Mesenchymal stem cell (in vitro differentiated cells and primary cell): Measurements from ENCODE around the gene SFTPB.

Experiments used
- DNase-seq: peaks from one replicate; pipeline ENCODE4 v3.0.0-alpha.2; 2013
- H2AFZ ChIP-seq: one replicate; pipeline ENCODE4 v1.6.1; 2013; ENCODE audit warnings: low read depth, mild to moderate bottlenecking, control low read depth, inconsistent platforms, low read length, moderate library complexity
- H2AK5ac ChIP-seq: 2 replicates; pipeline ENCODE4 v1.6.1; 2013; ENCODE audit warnings: low read length, moderate library complexity, mild to moderate bottlenecking, inconsistent platforms; ENCODE audit not compliant: severe bottlenecking
- H2BK120ac ChIP-seq: one replicate; pipeline ENCODE4 v1.6.1; 2013; ENCODE audit warnings: low read depth, mild to moderate bottlenecking, inconsistent platforms, low read length, moderate library complexity
- H2BK12ac ChIP-seq, 2 experiments: one replicate each; pipeline ENCODE4 v1.6.1; 2013; ENCODE audit warnings: inconsistent platforms in 2 of 2, low read length in 2 of 2, mild to moderate bottlenecking in 2 of 2, moderate library complexity in 2 of 2, control low read depth in 1 of 2
- H2BK15ac ChIP-seq: one replicate; pipeline ENCODE4 v1.6.1; 2013; ENCODE audit warnings: mild to moderate bottlenecking, low read depth, inconsistent platforms; ENCODE audit not compliant: poor library complexity, severe bottlenecking
- H2BK5ac ChIP-seq: 2 replicates; pipeline ENCODE4 v1.6.1; 2013; ENCODE audit warnings: low read depth, mild to moderate bottlenecking, low read length, control low read depth, inconsistent platforms; ENCODE audit not compliant: poor library complexity, severe bottlenecking
- H3K14ac ChIP-seq, 2 experiments: one replicate each; pipeline ENCODE4 v1.6.1; 2013; ENCODE audit warnings: inconsistent platforms in 2 of 2, low read length in 2 of 2, control low read depth in 1 of 2, mild to moderate bottlenecking in 1 of 2, moderate library complexity in 1 of 2
- H3K18ac ChIP-seq, 2 experiments: one replicate each; pipeline ENCODE4 v1.6.1; 2013; ENCODE audit warnings: inconsistent platforms in 2 of 2, low read length in 2 of 2, control low read depth in 1 of 2, low read depth in 1 of 2, mild to moderate bottlenecking in 1 of 2
- H3K23ac ChIP-seq, 2 experiments: one replicate each; pipeline ENCODE4 v1.6.1; 2013; ENCODE audit warnings: inconsistent platforms in 2 of 2, low read length in 2 of 2, mild to moderate bottlenecking in 2 of 2, moderate library complexity in 2 of 2, control low read depth in 1 of 2
- H3K27ac ChIP-seq: 2 replicates; pipeline ENCODE4 v1.5.1; 2013; ENCODE audit warnings: mild to moderate bottlenecking, moderate library complexity, low read length, control low read depth, inconsistent platforms; ENCODE audit not compliant: poor library complexity, severe bottlenecking
- H3K27me3 ChIP-seq, 2 experiments: 2 replicates each; pipeline versions ENCODE4 v1.6.1 to v1.7.0; 2013; ENCODE audit warnings: low read length in 2 of 2, mild to moderate bottlenecking in 2 of 2, moderate library complexity in 2 of 2, control low read depth in 1 of 2, inconsistent platforms in 1 of 2; ENCODE audit not compliant: control insufficient read depth in 1 of 2, insufficient read depth in 1 of 2
- H3K36me3 ChIP-seq, 2 experiments: 2 replicates each; pipeline versions ENCODE4 v1.6.1 to v1.7.0; 2013; ENCODE audit warnings: low read length in 2 of 2, control low read depth in 1 of 2, inconsistent platforms in 1 of 2, low read depth in 1 of 2, mild to moderate bottlenecking in 1 of 2; ENCODE audit not compliant: insufficient read depth in 2 of 2, control insufficient read depth in 1 of 2
- H3K4ac ChIP-seq, 2 experiments: one replicate each; pipeline ENCODE4 v1.6.1; 2013; ENCODE audit warnings: inconsistent platforms in 2 of 2, low read length in 2 of 2, mild to moderate bottlenecking in 2 of 2, moderate library complexity in 2 of 2, control low read depth in 1 of 2, low read depth in 1 of 2
- H3K4me1 ChIP-seq: 2 replicates; pipeline ENCODE4 v1.6.1; 2013; ENCODE audit warnings: low read depth, low read length, control low read depth; ENCODE audit not compliant: control insufficient read depth, insufficient read depth
- H3K4me2 ChIP-seq: 2 replicates; pipeline ENCODE4 v1.6.1; 2013; ENCODE audit warnings: low read length, mild to moderate bottlenecking, inconsistent platforms; ENCODE audit not compliant: poor library complexity, severe bottlenecking
- H3K4me3 ChIP-seq, 2 experiments: 2 replicates each; pipeline versions ENCODE4 v1.5.1 to v1.7.0; 2013; ENCODE audit warnings: low read length in 2 of 2, mild to moderate bottlenecking in 2 of 2, control low read depth in 1 of 2, low read depth in 1 of 2; ENCODE audit not compliant: insufficient read depth in 1 of 2
- H3K79me1 ChIP-seq: replicated peaks from 2 replicates; pipeline ENCODE4 v1.6.1; 2013; ENCODE audit warnings: mild to moderate bottlenecking, control low read depth, low read length, inconsistent platforms; ENCODE audit not compliant: poor library complexity, severe bottlenecking
- H3K9ac ChIP-seq: 2 replicates; pipeline ENCODE4 v1.7.0; 2013; ENCODE audit warnings: mild to moderate bottlenecking, low read length, moderate library complexity
- H3K9me3 ChIP-seq: 2 replicates; pipeline ENCODE4 v1.7.0; 2013; ENCODE audit warnings: mild to moderate bottlenecking, low read length; ENCODE audit not compliant: control insufficient read depth
- H4K8ac ChIP-seq: one replicate; pipeline ENCODE4 v1.6.1; 2013; ENCODE audit warnings: inconsistent platforms, mild to moderate bottlenecking, low read length, moderate library complexity
- H4K91ac ChIP-seq: one replicate; pipeline ENCODE4 v1.6.1; 2013; ENCODE audit warnings: mild to moderate bottlenecking, low read length, inconsistent platforms
- WGBS: methylation state at CpG from one replicate; pipeline ENCODE4 v1.1.7; 2013; ENCODE audit warnings: mixed read lengths; 5-methylcytosine and 5-hydroxymethylcytosine counted together

SFTPB gene

GRCh38 chr2:85684380-85684779 is 16.4 kb upstream of the SFTPB start:
- H3K9ac ChIP-seq = no peak overlapping the region
- H3K9me3 ChIP-seq = no peaks in the 10 kb centered on the region
- H3K36me3 ChIP-seq = no peaks in the 10 kb centered on the region
- H2AFZ ChIP-seq = no peak overlapping the region
- H3K14ac ChIP-seq = peak overlapping the region in 1 of 2 experiments; percentile 61
- no peak overlapping the region for H4K91ac ChIP-seq
- no peak overlapping the region for H2AK5ac ChIP-seq
- H3K23ac ChIP-seq = no peak overlapping the region
- H3K4me1 ChIP-seq = peaks cover 5% of the 10 kb centered on the region
- no peak overlapping the region for H3K4me3 ChIP-seq
- H3K4ac ChIP-seq = no peak overlapping the region
- no peak for DNase-seq
- no peak overlapping the region for H2BK5ac ChIP-seq
- no peak overlapping the region for H4K8ac ChIP-seq
- WGBS = 97% methylated on average over 4 of the region's 4 CpGs
- H2BK15ac ChIP-seq = no peak overlapping the region
- H2BK12ac ChIP-seq = no peak overlapping the region
- H3K27me3 ChIP-seq = no peaks in the 10 kb centered on the region
- H3K79me1 ChIP-seq = no peaks in the 10 kb centered on the region
- H3K27ac ChIP-seq = no peak overlapping the region
- no peak overlapping the region for H3K18ac ChIP-seq
- H2BK120ac ChIP-seq = no peak overlapping the region
- no peak overlapping the region for H3K4me2 ChIP-seq

- no peak overlapping the region for H2BK15ac ChIP-seq
- no peak overlapping the region for H3K4me2 ChIP-seq
- H3K18ac ChIP-seq = no peak overlapping the region
- H3K4me3 ChIP-seq = no peak overlapping the region
- H3K9me3 ChIP-seq = no peaks in the 10 kb centered on the region
- H3K23ac ChIP-seq = no peak overlapping the region
- no peak overlapping the region for H2AK5ac ChIP-seq
- H3K4me1 ChIP-seq = peaks cover 9% of the 10 kb centered on the region
- H2BK5ac ChIP-seq = no peak overlapping the region
- H2BK120ac ChIP-seq = no peak overlapping the region
- no peak overlapping the region for H2BK12ac ChIP-seq
- no peak overlapping the region for H4K91ac ChIP-seq
- H3K27me3 ChIP-seq = no peaks in the 10 kb centered on the region
- no peak overlapping the region for H3K14ac ChIP-seq
- no peak overlapping the region for H4K8ac ChIP-seq
- no peak overlapping the region for H3K9ac ChIP-seq
- no peak for DNase-seq
- H2AFZ ChIP-seq = no peak overlapping the region
- no peaks in the 10 kb centered on the region for H3K79me1 ChIP-seq
- H3K36me3 ChIP-seq = no peaks in the 10 kb centered on the region
- H3K27ac ChIP-seq = no peak overlapping the region
- WGBS = 93% methylated on average over 5 of the region's 5 CpGs
- H3K4ac ChIP-seq = no peak overlapping the region
Measured at GRCh38 chr2:85682378-85682777, 14.4 kb upstream of the SFTPB start.

GRCh38 chr2:85681776-85682175 is 13.8 kb upstream of the SFTPB start:
- no peak overlapping the region for H3K18ac ChIP-seq
- no peaks in the 10 kb centered on the region for H3K27me3 ChIP-seq
- no peak overlapping the region for H2BK5ac ChIP-seq
- H3K4me1 ChIP-seq = peaks cover 7% of the 10 kb centered on the region
- H2AK5ac ChIP-seq = no peak overlapping the region
- H3K4me2 ChIP-seq = no peak overlapping the region
- no peak overlapping the region for H2BK15ac ChIP-seq
- H3K9ac ChIP-seq = no peak overlapping the region
- no peak overlapping the region for H3K23ac ChIP-seq
- no peaks in the 10 kb centered on the region for H3K36me3 ChIP-seq
- 92% methylated on average over 1 of the region's 1 CpG for WGBS
- H4K91ac ChIP-seq = no peak overlapping the region
- H3K4me3 ChIP-seq = no peak overlapping the region
- no peak overlapping the region for H2BK120ac ChIP-seq
- H3K4ac ChIP-seq = no peak overlapping the region
- DNase-seq = no peak
- H3K14ac ChIP-seq = no peak overlapping the region
- H3K27ac ChIP-seq = no peak overlapping the region
- no peaks in the 10 kb centered on the region for H3K9me3 ChIP-seq
- no peaks in the 10 kb centered on the region for H3K79me1 ChIP-seq
- no peak overlapping the region for H4K8ac ChIP-seq
- no peak overlapping the region for H2BK12ac ChIP-seq
- H2AFZ ChIP-seq = no peak overlapping the region

GRCh38 chr2:85681372-85681763 is 13.4 kb upstream of the SFTPB start:
- no peaks in the 10 kb centered on the region for H3K36me3 ChIP-seq
- H2BK120ac ChIP-seq = no peak overlapping the region
- H3K9me3 ChIP-seq = no peaks in the 10 kb centered on the region
- no peak for DNase-seq
- H3K4me3 ChIP-seq = no peak overlapping the region
- no peak overlapping the region for H3K27ac ChIP-seq
- H3K27me3 ChIP-seq = no peaks in the 10 kb centered on the region
- no peak overlapping the region for H2BK5ac ChIP-seq
- peak overlapping the region; percentile 22 for H3K9ac ChIP-seq
- H3K14ac ChIP-seq = peak overlapping the region in 1 of 2 experiments; percentile 18
- no peak overlapping the region for H2AFZ ChIP-seq
- no peak overlapping the region for H2BK12ac ChIP-seq
- H2AK5ac ChIP-seq = no peak overlapping the region
- WGBS = 75% methylated on average over 5 of the region's 5 CpGs
- no peak overlapping the region for H3K4me2 ChIP-seq
- H3K4me1 ChIP-seq = peaks cover 7% of the 10 kb centered on the region
- no peak overlapping the region for H4K8ac ChIP-seq
- no peak overlapping the region for H2BK15ac ChIP-seq
- no peak overlapping the region for H3K4ac ChIP-seq
- H3K23ac ChIP-seq = no peak overlapping the region
- H3K79me1 ChIP-seq = no peaks in the 10 kb centered on the region
- H4K91ac ChIP-seq = no peak overlapping the region
- H3K18ac ChIP-seq = no peak overlapping the region
